NB4 (cell line): ENCODE results near the gene TYMS.

Source experiments
- DNase-seq: peaks from one replicate; pipeline ENCODE4 v3.0.0; 2010; ENCODE audit warnings: low read depth
- H3K4me3 ChIP-seq: one replicate; pipeline ENCODE4 v1.5.1; 2011; ENCODE audit warnings: mild to moderate bottlenecking, low read depth, low read length, moderate library complexity
- CTCF ChIP-seq: IDR thresholded peaks from one replicate; pipeline ENCODE4 v1.5.1; 2012; ENCODE audit warnings: low read depth, low read length
- MYC ChIP-seq: IDR thresholded peaks from 2 replicates; pipeline ENCODE4 v1.6.1; 2011; ENCODE audit warnings: low read depth, low read length
- POLR2A ChIP-seq: IDR thresholded peaks from 2 replicates; pipeline ENCODE4 v1.6.1; 2011; ENCODE audit warnings: mild to moderate bottlenecking; ENCODE audit not compliant: insufficient read length; ENCODE audit errors: extremely low read depth
- TF ChIP-seq, protein P1 (sequence below): IDR thresholded peaks from 2 replicates; pipeline ENCODE4 v1.6.1; 2011; ENCODE audit warnings: low read depth, low read length

The TYMS gene

GRCh38 chr18:649341-649740 is 8.1 kb upstream of the TYMS start:
- DNase-seq = no peak
- no peak overlapping the region for H3K4me3 ChIP-seq
- TF ChIP-seq, protein P1, sequence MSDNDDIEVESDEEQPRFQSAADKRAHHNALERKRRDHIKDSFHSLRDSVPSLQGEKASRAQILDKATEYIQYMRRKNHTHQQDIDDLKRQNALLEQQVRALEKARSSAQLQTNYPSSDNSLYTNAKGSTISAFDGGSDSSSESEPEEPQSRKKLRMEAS = no peak
- TF ChIP-seq MYC (no peak), POLR2A (no peak), CTCF (no peak)

DNA sequence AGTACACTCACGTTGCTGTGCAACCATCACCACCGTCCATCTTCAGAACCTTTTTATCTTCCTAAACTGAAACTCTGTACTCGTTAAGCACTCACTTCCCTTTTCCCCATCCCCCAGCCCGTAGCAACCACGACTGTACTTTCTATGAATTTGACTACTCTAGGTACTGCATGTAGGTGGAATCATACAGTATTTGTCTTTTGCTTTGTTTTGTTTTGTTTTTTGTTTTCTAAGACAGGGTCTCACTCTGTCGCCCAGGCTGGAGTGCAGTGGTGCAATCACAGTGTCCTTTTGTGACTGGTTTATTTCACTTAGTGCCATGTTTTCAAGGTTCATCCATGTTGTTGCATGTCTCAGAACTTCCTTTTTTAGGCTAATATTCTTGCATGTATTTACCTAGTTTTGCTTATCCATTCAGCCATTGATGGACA is 7.0 kb upstream of the TYMS start:
- peak; percentile 77 for DNase-seq
- H3K4me3 ChIP-seq = peak overlapping the region; percentile 23
- TF ChIP-seq, protein P1 = no peak
- TF ChIP-seq MYC = no peak
- TF ChIP-seq POLR2A = no peak
- no peak for TF ChIP-seq CTCF

DNA sequence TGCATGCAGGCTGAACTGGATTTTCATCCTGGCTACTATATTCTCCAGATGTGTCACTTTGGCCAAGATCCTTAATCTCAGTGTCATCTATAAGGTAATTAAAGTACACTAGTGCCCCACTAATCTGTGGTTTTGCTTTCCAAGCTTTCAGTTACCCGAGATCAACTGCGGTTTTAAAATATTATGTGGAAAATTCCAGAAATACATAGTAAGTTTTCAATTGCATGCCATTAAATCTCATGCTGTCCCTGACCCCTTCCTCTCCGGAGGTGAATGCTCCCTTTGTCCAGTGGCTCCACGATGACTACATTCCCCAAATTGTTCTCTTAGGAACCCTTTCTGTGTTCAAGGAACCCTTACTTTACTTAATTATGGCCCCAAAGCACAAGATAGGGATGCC is 5.3 kb upstream of the TYMS start:
- TF ChIP-seq POLR2A = no peak
- TF ChIP-seq, protein P1 = no peak
- H3K4me3 ChIP-seq = no peak overlapping the region
- no peak for DNase-seq

- DNase-seq = no peak
- no peak overlapping the region for H3K4me3 ChIP-seq
- TF ChIP-seq MYC (no peak), CTCF (no peak), POLR2A (no peak)
- TF ChIP-seq, protein P1 = no peak
Measured at GRCh38 chr18:653512-653911, 3.9 kb upstream of the TYMS start.

DNA sequence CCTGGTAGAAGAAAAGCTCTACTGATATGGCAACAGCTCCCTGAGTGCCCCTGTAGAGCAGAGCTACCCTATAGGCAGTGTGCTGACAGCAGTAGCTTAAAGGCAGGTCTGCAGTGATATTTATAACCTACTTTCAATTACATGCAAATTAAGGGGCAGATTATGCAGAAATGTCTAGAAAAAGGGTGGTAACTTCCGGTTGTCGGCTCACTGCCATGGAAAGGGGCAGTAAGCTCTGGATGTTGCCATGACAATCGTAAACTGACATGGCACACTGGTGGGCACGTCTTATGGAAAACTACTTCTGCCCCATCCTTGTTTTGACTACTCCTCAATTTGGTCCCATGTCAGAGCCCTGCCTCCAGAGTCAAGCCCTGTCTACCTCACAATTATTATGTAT is 2.9 kb upstream of the TYMS start:
- no peak overlapping the region for H3K4me3 ChIP-seq
- TF ChIP-seq MYC = no peak
- TF ChIP-seq POLR2A = no peak
- no peak for DNase-seq

- DNase-seq = no peak
- peak overlapping the region; percentile 91 for H3K4me3 ChIP-seq
- no peak for TF ChIP-seq POLR2A
- TF ChIP-seq, protein P1 = no peak
- no peak for TF ChIP-seq MYC
- TF ChIP-seq CTCF = no peak
Measured at GRCh38 chr18:655445-655844, 2.0 kb upstream of the TYMS start.

DNA sequence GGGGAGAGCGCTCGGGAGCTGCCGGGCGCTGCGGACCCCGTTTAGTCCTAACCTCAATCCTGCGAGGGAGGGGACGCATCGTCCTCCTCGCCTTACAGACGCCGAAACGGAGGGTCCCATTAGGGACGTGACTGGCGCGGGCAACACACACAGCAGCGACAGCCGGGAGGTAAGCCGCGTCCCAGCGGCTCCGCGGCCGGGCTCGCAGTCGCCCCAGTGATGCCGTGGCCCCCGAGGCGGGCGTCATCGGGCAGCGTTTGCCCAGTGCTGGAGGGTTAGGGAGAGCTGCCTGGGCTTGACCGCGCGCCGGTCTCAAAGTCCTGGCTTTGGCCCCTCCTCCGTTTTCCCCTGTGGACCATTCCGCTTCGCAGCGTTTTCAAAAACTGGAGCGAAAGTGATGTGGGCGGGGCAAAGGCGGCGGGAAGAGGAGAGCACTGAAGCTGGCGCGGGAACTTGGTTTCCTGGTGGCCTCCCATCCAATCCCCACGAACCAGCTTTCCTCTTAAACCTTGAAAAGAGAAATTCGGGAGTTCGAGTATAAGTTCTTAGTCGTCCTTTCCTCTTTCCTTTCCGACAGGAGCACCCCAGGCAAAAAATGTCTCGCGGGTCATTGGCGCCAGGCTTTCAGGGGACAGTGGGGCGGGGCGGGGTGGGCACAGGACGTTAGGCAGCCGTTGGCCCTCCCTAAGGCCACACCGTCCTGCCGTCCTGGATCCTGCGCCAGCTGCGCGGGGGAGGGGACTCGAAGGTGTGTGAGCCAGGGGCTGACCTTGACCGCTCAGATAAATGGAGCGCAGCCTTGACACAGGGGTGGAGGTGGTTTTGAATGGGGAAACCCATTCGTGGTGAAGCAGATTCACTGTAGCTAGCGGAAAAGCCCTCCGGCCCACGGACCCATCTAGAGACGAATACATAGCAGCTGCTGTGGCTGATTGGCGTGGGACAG is 821 bp downstream of the TYMS start:
- TF ChIP-seq POLR2A (peak; percentile 54), CTCF (no peak), MYC (peak; percentile 34; the same call in 1 of the 2 replicates)
- TF ChIP-seq, protein P1 = peak; percentile 40
- peak overlapping the region; percentile 89 for H3K4me3 ChIP-seq
- peak; percentile 95 for DNase-seq
